ENCODE measurements around the gene PLXNA4. TPM values are rescaled to one million over a fixed set of nuclear protein-coding genes. Genes with fewer than 3 reads are reported as not detected.

Gene PLXNA4
- polyA plus RNA-seq, 1 experiment: 0.22 TPM

GRCh38 chr7:132353936-132354335 lies 222.3 kb downstream of the PLXNA4 start:
- TF ChIP-seq, protein P1, sequence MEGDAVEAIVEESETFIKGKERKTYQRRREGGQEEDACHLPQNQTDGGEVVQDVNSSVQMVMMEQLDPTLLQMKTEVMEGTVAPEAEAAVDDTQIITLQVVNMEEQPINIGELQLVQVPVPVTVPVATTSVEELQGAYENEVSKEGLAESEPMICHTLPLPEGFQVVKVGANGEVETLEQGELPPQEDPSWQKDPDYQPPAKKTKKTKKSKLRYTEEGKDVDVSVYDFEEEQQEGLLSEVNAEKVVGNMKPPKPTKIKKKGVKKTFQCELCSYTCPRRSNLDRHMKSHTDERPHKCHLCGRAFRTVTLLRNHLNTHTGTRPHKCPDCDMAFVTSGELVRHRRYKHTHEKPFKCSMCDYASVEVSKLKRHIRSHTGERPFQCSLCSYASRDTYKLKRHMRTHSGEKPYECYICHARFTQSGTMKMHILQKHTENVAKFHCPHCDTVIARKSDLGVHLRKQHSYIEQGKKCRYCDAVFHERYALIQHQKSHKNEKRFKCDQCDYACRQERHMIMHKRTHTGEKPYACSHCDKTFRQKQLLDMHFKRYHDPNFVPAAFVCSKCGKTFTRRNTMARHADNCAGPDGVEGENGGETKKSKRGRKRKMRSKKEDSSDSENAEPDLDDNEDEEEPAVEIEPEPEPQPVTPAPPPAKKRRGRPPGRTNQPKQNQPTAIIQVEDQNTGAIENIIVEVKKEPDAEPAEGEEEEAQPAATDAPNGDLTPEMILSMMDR (IDR thresholded peaks at IDR 0.05; ENCODE audit: insufficient read depth, low read depth, low read length): no peak
- ChIA-PET POLR2A (no interaction called here), CTCF (no interaction called here)
- no peak overlapping the region for H3K4me3 ChIP-seq (ENCODE audit: low read depth, low read length)
- no peaks in the 10 kb centered on the region for H3K36me3 ChIP-seq (ENCODE audit: control insufficient read depth, insufficient read depth, low read length)
- DNase-seq (ENCODE audit: low read depth): no peak
- peaks cover 2% of the 10 kb centered on the region; the same call in 1 of the 2 replicates for H3K27me3 ChIP-seq (ENCODE audit: control insufficient read depth, insufficient read depth, low read length)

DNA sequence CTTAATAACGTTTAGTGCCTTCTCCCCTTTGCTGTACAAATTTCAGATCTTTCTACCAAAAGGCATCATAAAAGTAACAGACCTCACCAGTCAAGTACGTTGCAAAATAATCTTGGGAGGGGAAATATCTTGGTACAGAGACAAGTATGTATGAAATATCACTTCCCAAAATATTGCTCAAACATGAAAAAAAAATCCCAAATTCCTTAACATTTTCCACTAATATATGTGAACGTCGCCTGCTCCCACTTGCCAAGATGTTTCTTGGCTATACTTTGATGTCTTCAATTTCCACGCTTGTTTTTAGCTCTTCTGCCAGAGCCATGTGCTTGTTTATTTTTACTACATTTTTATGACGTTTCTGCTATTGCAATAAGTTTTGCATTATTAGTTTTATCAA lies 223.5 kb downstream of the PLXNA4 start:
- H3K27me3 ChIP-seq (ENCODE audit: control insufficient read depth, insufficient read depth, low read length): peaks cover 2% of the 10 kb centered on the region; the same call in 1 of the 2 replicates
- ChIA-PET CTCF (no interaction called here), POLR2A (no interaction called here)
- H3K36me3 ChIP-seq (ENCODE audit: control insufficient read depth, insufficient read depth, low read length): no peaks in the 10 kb centered on the region
- no peak for DNase-seq (ENCODE audit: low read depth)
- no peak overlapping the region for H3K4me3 ChIP-seq (ENCODE audit: low read depth, low read length)
- TF ChIP-seq, protein P1 (IDR thresholded peaks at IDR 0.05; ENCODE audit: insufficient read depth, low read depth, low read length): no peak

GRCh38 chr7:132351954-132352499 lies 224.2 kb downstream of the PLXNA4 start:
- Histone ChIP-seq H3K36me3 (ENCODE audit: control insufficient read depth, insufficient read depth, low read length) (no peaks in the 10 kb centered on the region), H3K27me3 (ENCODE audit: control insufficient read depth, insufficient read depth, low read length) (peaks cover 2% of the 10 kb centered on the region; the same call in 1 of the 2 replicates), H3K4me3 (ENCODE audit: low read depth, low read length) (no peak overlapping the region)
- no peak for DNase-seq (ENCODE audit: low read depth)
- ChIA-PET CTCF (no interaction called here), POLR2A (no interaction called here)
- TF ChIP-seq, protein P1 (IDR thresholded peaks at IDR 0.05; ENCODE audit: insufficient read depth, low read depth, low read length): no peak

DNA sequence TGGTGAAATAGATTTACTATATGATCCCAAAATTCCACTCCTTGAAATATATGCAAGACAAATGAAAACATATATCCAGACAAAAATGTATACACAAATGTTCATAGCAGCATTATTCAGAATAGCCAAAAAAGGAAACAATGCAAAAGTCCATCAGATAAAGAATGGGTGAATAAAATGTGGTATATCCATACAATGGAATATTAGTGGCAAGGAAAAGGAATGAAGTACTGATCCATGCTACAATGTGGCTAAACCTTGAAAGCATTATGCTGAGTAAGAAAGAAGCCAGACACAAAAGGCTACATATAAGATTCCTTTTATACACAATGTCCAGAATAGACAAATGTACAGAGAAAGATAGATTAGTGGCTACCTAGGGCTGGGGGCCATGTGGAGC lies 225.5 kb downstream of the PLXNA4 start:
- Histone ChIP-seq H3K36me3 (ENCODE audit: control insufficient read depth, insufficient read depth, low read length) (no peaks in the 10 kb centered on the region), H3K4me3 (ENCODE audit: low read depth, low read length) (no peak overlapping the region), H3K27me3 (ENCODE audit: control insufficient read depth, insufficient read depth, low read length) (peaks cover 2% of the 10 kb centered on the region; the same call in 1 of the 2 replicates)
- no peak for DNase-seq (ENCODE audit: low read depth)
- TF ChIP-seq, protein P1 (IDR thresholded peaks at IDR 0.05; ENCODE audit: insufficient read depth, low read depth, low read length): no peak
- ChIA-PET CTCF (interaction anchor here (0.6 kb wide), 1 partner anchor 1386 kb away, joined by 3 read pairs; no protein-coding TSS in a partner anchor), POLR2A (no interaction called here)

- no peaks in the 10 kb centered on the region for H3K36me3 ChIP-seq (ENCODE audit: control insufficient read depth, insufficient read depth, low read length)
- no peaks in the 10 kb centered on the region for H3K27me3 ChIP-seq (ENCODE audit: control insufficient read depth, insufficient read depth, low read length)
- ChIA-PET POLR2A (no interaction called here), CTCF (no interaction called here)
- TF ChIP-seq, protein P1 (IDR thresholded peaks at IDR 0.05; ENCODE audit: insufficient read depth, low read depth, low read length): no peak
- no peak overlapping the region for H3K4me3 ChIP-seq (ENCODE audit: low read depth, low read length)
- DNase-seq (ENCODE audit: low read depth): no peak
These were observed 227.2 kb downstream of the PLXNA4 start for GRCh38 chr7:132349075-132349474.
